ENCODE data around the gene NLRC3.

GRCh38 chr16:3573146-3573815, 3.9 kb downstream of the NLRC3 start:
- TF ChIP-seq POLR2AphosphoS5 (IDR thresholded peaks at IDR 0.05; ENCODE audit: low read depth) (no peak), CTCF (IDR thresholded peaks at IDR 0.05; ENCODE audit: insufficient read depth, low read length) (no peak), GABPA (IDR thresholded peaks at IDR 0.05; ENCODE audit: low read depth) (no peak)

Measured in HL-60 (cell line).